Activated T-cell treated with anti-CD3 and anti-CD28 coated beads, Interleukin-2, amount 50 U/mL, for 4 hours (primary cell): ENCODE results near the gene FNDC3B. TPM values are rescaled to one million over a fixed set of nuclear protein-coding genes. Genes with fewer than 3 reads are reported as not detected.

Experiments used
- ATAC-seq, 2 donors: fragments of 200-7000 bp; cut with Tn5 transposase; one replicate each; pipeline ENCODE4 v1.10.0; 2021
- DNase-seq: peaks from one replicate; pipeline ENCODE4 v3.0.0-alpha.2; 2020
- H3K27me3 Mint-ChIP-seq: one replicate; pipeline ENCODE4 v1.8.0; 2021; ENCODE audit warnings: low read depth, mixed read lengths
- H3K36me3 Mint-ChIP-seq: one replicate; pipeline ENCODE4 v1.8.0; 2022; ENCODE audit warnings: mixed read lengths; ENCODE audit not compliant: insufficient read depth
- H3K4me1 Mint-ChIP-seq: one replicate; pipeline ENCODE4 v1.8.0; 2021; ENCODE audit warnings: low read depth, mixed read lengths
- H3K4me3 Mint-ChIP-seq: one replicate; pipeline ENCODE4 v1.8.0; 2021; ENCODE audit warnings: mild to moderate bottlenecking, moderate library complexity, mixed read lengths
- H3K9me3 Mint-ChIP-seq: one replicate; pipeline ENCODE4 v1.8.0; 2021; ENCODE audit warnings: mixed read lengths
- total RNA-seq, 3 donors: library from RNA; stranded (reverse); gene quantifications; one replicate each; pipeline ENCODE4 v1.2.1, GENCODE V29; 2021

FNDC3B gene
- total RNA-seq, 3 donors from 2014 or later = 20.3 to 23.9 (median 21.2) TPM

DNA sequence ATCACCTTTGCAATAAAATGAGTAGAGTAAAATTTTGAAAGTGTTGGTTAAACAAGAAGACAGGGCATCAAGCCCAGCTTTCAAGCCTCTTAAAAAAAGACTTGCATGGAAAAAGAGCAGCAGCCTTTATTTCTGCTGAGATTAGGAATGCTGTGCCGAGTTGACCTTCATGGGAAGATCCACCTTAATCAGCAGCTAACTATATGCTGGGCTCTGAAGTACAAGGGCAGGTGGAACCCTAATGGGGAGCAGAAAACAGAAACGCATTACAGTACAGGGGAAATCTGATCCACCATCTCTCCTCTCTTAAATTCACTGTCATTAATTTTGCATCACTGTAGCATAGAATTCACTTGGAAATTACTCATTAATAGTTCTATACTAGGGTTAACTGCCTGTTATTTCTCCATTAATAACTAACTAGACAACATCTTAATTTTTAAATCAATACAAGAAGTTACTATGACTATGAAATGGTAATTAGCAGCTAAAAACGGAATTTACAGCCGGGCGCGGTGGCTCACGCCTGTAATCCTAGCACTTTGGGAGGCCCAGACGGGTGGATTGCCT lies 275.3 kb downstream of the FNDC3B start:
- ATAC-seq = no peak

DNA sequence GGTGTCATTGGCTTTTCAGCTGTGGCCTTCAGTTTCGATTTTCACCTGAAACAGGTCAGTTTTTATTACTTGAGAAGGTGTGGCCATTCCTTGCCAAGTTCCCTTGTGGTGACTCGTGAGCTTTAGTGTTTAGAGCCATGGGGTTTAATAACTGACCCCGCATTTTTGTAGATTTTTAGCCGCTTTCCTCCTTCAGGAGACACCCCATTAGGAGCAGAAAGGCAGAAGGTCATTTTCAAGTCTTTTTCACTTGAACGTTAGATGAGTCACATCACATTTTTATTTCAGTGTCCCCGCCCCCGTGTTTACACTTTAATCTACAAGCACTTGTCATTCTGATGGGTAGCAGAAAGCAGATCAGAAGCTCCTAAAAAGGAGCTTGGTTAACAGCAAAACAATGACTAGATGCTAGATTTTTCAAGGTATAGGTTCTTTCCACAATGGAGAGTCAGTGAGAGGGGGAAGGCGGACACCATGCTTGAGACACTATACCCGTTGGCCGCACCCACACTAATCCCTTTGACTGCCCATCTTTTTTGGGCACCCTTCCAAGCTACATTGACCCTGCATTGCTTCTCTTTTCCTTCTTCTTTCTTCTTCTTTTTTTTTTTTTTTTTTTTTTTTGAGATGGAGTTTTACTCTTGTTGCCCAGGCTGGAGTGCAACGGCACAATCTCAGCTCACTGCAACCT lies 276.2 kb downstream of the FNDC3B start:
- Mint-ChIP-seq H3K36me3 (peaks cover 35% of the 10 kb centered on the region), H3K4me3 (no peak overlapping the region), H3K9me3 (no peaks in the 10 kb centered on the region), H3K4me1 (peaks cover 4% of the 10 kb centered on the region), H3K27me3 (no peaks in the 10 kb centered on the region)
- DNase-seq (no peak), ATAC-seq (no peak)

More for the DNA sequence above, 275.3 kb downstream of the FNDC3B start:
- no peaks in the 10 kb centered on the region for H3K9me3 Mint-ChIP-seq
- H3K27me3 Mint-ChIP-seq = no peaks in the 10 kb centered on the region
- no peak overlapping the region for H3K4me3 Mint-ChIP-seq
- no peak for DNase-seq
- H3K4me1 Mint-ChIP-seq = peaks cover 4% of the 10 kb centered on the region
- peaks cover 40% of the 10 kb centered on the region for H3K36me3 Mint-ChIP-seq

DNA sequence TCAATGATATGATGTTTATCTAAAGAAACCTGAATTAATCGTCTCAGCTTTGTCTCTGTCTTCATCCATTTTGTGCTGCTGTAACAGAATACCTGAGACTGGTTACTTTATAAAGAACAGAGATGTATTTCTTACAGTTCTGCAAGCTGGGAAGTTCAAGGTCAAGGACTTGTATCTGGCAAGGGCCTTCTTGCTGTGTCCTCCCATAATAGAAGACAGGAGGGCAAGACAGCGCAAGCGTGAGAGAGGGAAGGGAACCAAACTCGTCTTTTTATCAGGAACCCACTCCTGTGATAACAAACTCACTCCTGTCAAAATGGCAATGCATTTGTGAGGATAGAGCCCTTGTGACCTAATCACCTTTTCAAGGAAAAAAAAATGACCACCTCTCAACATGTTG lies 277.4 kb downstream of the FNDC3B start:
- ATAC-seq (no peak), DNase-seq (no peak)
- Mint-ChIP-seq H3K27me3 (no peaks in the 10 kb centered on the region), H3K36me3 (peaks cover 28% of the 10 kb centered on the region), H3K9me3 (no peaks in the 10 kb centered on the region), H3K4me3 (no peak overlapping the region), H3K4me1 (peaks cover 4% of the 10 kb centered on the region)

DNA sequence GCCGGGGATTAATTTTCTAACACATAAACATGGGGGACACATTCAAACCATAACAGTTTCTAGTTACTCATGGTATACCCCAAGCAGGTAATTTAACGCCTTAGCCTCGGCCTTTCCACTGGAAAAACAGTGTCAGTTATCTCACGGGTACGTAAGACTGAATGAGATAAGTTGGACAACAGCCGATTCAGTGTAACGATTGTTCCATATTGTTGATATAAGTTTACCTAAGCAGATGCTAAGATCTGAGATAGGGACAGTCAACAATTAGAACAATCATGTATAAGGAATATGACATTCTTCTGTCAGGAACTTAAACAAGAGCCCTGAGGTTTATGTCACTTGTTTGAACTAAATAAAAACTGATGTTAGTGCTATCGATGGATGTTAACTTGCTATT lies 278.1 kb downstream of the FNDC3B start:
- H3K36me3 Mint-ChIP-seq = peaks cover 23% of the 10 kb centered on the region
- no peaks in the 10 kb centered on the region for H3K27me3 Mint-ChIP-seq
- no peaks in the 10 kb centered on the region for H3K9me3 Mint-ChIP-seq
- no peak overlapping the region for H3K4me3 Mint-ChIP-seq
- ATAC-seq = no peak
- no peak for DNase-seq
- peaks cover 4% of the 10 kb centered on the region for H3K4me1 Mint-ChIP-seq

DNA sequence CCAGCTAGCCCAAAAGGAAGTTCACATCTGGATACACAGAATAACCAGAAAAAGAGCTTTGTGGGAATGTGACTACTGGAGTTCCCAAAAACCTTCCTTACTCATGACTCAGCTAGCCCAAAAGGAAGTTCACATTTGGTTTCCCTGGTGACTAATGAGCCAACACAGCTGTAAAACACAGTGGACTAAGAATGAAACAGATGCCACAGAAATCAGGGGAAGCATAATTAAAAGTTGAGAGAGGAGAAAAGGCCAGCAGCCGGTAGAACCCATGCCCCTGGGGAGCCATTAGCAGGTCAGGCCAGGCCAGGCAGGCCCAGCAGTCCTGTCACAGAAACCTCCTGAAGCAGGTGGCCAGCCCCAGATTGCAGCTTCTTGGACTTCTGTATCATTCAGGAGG lies 278.6 kb downstream of the FNDC3B start:
- no peaks in the 10 kb centered on the region for H3K9me3 Mint-ChIP-seq
- H3K4me1 Mint-ChIP-seq = peaks cover 4% of the 10 kb centered on the region
- DNase-seq (no peak), ATAC-seq (no peak)
- H3K36me3 Mint-ChIP-seq = peaks cover 18% of the 10 kb centered on the region
- no peaks in the 10 kb centered on the region for H3K27me3 Mint-ChIP-seq
- H3K4me3 Mint-ChIP-seq = no peak overlapping the region

DNA sequence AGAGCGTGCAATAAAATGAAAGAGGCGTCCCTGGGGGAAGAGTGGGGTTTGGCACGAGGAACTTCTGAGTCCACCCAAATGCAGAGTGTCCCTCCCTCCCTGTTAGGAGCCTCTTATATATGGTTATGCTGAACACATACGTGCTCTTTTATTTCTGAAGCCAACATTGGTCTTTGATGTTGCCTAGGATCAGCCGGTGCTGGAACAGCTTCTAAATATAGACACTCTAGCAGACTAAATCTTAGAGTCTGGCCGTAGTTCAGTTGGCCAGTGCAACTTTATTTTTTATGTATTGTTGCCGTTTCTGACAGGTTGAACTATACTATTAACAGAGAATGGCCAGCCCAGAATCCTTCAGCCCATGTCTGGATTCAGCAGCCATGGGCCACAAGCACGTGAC lies 280.2 kb downstream of the FNDC3B start:
- ATAC-seq (no peak), DNase-seq (no peak)
- Mint-ChIP-seq H3K4me3 (no peak overlapping the region), H3K36me3 (peaks cover 19% of the 10 kb centered on the region), H3K4me1 (peaks cover 6% of the 10 kb centered on the region), H3K9me3 (no peaks in the 10 kb centered on the region), H3K27me3 (no peaks in the 10 kb centered on the region)

DNA sequence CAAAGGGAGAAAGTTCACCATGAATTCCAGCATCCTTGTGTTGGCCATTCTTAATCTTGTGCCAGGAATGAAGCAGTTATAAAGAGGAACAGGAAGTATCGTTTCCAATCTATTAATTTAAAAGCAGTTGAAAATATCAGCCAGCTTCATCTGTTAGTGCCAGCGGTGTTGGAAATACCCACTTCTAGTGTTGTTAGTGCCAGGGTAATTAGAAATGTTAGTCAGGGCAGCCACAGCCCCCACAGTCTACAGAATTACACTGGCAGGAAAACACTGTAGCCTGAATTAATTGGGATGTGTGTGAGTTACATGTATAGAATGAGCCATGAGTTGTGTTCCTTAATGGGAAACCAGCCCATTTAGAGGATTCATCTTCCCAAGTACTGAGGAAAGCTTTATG lies 281.1 kb downstream of the FNDC3B start:
- Mint-ChIP-seq H3K36me3 (peaks cover 21% of the 10 kb centered on the region), H3K27me3 (no peaks in the 10 kb centered on the region), H3K4me1 (peaks cover 6% of the 10 kb centered on the region), H3K4me3 (no peak overlapping the region), H3K9me3 (no peaks in the 10 kb centered on the region)
- no peak for DNase-seq
- no peak for ATAC-seq

DNA sequence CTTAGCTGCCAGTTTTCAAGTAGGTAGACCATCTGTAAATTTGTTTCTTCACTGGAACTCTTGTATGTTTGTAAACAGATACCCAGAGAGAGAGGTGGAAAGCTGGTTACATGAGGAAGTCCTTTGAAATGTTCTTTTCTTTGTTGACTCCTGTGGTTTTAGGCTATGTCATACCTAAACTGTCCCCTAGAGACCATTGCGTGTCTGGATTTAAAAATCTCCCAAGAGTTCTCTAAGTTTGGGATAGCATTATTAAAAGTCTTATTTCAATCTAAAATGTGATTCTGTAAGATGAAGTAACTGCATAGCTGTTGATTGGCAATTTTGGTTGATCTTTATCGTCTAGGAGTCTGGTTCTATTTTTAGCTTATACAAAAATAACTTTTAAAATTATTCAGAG lies 281.7 kb downstream of the FNDC3B start:
- Mint-ChIP-seq H3K36me3 (peaks cover 23% of the 10 kb centered on the region), H3K9me3 (no peaks in the 10 kb centered on the region)
- no peak for ATAC-seq

DNA sequence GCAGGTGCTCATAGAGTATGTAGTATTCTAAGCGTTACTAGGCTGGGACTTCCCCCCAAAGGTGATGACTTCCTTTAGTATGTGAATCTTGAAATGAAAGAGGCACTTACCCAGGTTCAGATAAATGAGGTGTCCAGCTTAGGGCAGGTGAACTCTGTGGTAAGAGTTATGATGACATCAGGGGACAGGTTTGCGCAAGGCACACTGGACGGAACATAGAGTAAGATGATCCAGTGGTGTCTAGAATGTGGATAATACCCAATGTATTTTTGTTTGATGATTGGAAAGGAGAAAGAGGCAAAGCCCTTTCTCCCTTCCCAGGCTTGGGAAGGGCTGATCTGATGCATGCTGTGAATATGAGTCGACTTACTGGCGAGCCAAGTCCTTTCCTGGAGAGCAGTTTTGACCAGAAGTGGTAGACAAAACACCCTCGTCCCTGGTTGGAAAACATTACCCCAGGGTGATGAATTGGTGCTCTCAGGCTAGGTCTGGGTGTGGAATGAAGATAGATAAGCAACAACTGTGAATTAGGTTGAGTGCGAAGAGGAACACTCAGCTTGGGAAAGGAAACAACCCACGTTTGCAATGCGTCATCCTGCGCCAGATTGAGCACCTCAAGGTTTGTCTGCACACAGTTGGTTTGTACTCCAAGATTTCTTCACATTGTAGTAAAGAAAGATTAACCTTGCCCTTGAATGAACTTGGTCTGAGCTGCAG lies 284.7 kb downstream of the FNDC3B start:
- H3K4me1 Mint-ChIP-seq = peaks cover 2% of the 10 kb centered on the region
- H3K9me3 Mint-ChIP-seq = no peaks in the 10 kb centered on the region
- DNase-seq (no peak), ATAC-seq (peak in 1 of 2 donors; percentile 28)
- H3K36me3 Mint-ChIP-seq = peaks cover 21% of the 10 kb centered on the region
- H3K4me3 Mint-ChIP-seq = no peak overlapping the region
- H3K27me3 Mint-ChIP-seq = no peaks in the 10 kb centered on the region

More for the DNA sequence above, 281.7 kb downstream of the FNDC3B start:
- Mint-ChIP-seq H3K4me1 (peaks cover 6% of the 10 kb centered on the region), H3K4me3 (no peak overlapping the region), H3K27me3 (no peaks in the 10 kb centered on the region)
- no peak for DNase-seq

DNA sequence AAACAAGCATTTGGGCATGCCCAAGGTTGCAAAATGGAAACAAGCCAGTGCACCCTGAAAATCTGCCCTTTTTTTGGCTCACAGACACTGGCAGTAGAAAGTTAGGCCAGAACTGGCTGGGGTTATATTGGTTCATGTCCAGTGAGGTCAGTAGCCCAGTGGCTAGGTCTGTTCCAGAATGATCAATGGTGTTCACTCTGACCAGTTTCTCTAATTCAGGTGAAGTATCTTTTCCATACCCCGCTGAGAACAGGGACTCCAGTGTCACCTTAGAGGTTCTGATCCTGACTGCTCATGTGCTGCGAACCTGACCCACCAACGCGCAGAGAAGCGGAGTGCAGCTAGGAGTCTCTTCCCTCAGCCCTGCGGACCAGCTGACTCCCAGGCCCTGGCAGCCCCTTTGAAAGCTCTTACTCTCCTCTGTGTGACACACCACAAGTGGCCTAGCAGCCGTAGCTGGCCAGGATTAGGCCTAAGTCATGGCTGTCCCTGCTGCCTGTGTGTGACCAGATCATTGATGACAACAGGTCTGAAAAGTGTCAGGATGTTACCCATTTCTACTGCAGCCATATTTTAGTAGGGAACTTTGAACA lies 285.3 kb downstream of the FNDC3B start:
- Mint-ChIP-seq H3K9me3 (no peaks in the 10 kb centered on the region), H3K4me3 (no peak overlapping the region), H3K4me1 (peaks cover 2% of the 10 kb centered on the region), H3K36me3 (peaks cover 17% of the 10 kb centered on the region), H3K27me3 (no peaks in the 10 kb centered on the region)
- ATAC-seq = no peak
- DNase-seq = no peak

DNA sequence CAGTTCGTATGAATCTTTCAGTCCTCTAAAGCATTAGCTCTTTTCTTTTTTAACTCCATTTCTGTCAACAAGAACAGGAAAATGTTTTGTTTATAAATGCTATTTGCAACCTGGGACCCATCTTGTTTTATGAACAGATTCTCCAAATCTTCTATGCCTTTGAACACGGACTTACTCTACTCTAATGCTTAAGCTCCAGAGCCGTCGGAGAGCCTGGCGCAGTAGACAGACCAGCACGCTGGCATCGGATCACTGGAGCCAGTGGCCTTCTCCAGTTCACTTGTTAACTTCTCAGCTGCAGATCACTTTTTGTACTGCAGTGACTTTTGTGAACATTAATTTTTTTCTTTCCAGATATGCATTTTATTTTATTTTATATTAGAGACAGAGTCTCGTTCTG lies 286.1 kb downstream of the FNDC3B start:
- no peaks in the 10 kb centered on the region for H3K9me3 Mint-ChIP-seq

DNA sequence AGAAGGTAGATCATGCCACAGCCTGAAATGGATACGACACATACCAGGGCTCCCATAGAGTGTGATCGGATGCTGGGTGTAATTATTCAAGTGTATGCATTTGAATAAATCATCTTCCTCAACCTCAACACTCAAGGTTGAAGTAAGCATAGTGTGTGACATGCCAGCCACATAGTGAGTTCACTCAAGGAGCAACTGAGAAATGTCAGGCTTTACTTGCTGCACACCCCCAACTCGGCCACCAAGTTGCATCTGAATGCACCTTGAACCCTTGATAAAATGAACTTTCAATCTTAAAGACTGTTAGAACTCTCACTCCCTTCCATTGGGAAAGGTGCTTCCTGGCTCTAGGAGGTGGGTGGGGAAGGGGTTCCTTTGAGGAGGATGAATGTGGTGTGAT lies 287.6 kb downstream of the FNDC3B start:
- H3K9me3 Mint-ChIP-seq = no peaks in the 10 kb centered on the region
- peaks cover 20% of the 10 kb centered on the region for H3K36me3 Mint-ChIP-seq
- no peaks in the 10 kb centered on the region for H3K27me3 Mint-ChIP-seq
- peaks cover 2% of the 10 kb centered on the region for H3K4me1 Mint-ChIP-seq
- no peak for ATAC-seq
- DNase-seq = no peak
- H3K4me3 Mint-ChIP-seq = no peak overlapping the region

More for the DNA sequence above, 286.1 kb downstream of the FNDC3B start:
- H3K4me3 Mint-ChIP-seq = no peak overlapping the region
- no peaks in the 10 kb centered on the region for H3K27me3 Mint-ChIP-seq
- H3K4me1 Mint-ChIP-seq = peaks cover 2% of the 10 kb centered on the region
- ATAC-seq (no peak), DNase-seq (no peak)
- H3K36me3 Mint-ChIP-seq = peaks cover 15% of the 10 kb centered on the region

DNA sequence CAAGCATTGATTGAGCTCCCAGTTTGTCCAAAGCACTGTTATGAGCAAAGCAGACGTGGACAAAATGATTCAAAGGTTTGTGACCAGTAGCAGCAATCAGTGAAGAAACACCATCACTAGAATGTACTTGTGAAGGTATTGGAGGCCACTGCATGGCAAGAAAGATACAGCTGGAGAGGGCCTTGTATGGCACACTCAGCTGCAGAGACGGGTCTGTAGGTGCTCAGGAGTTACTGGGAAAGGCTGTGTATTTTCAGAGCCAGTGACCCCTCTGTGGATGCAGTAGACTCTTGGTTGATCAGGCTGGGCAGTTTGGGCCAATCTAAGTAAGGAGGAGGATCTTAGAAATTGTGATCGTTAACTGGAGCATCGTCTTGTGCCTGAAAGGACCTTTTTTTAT lies 288.9 kb downstream of the FNDC3B start:
- ATAC-seq (no peak), DNase-seq (no peak)
- Mint-ChIP-seq H3K27me3 (no peaks in the 10 kb centered on the region), H3K4me3 (no peak overlapping the region), H3K9me3 (no peaks in the 10 kb centered on the region), H3K36me3 (peaks cover 20% of the 10 kb centered on the region), H3K4me1 (peaks cover 5% of the 10 kb centered on the region)

DNA sequence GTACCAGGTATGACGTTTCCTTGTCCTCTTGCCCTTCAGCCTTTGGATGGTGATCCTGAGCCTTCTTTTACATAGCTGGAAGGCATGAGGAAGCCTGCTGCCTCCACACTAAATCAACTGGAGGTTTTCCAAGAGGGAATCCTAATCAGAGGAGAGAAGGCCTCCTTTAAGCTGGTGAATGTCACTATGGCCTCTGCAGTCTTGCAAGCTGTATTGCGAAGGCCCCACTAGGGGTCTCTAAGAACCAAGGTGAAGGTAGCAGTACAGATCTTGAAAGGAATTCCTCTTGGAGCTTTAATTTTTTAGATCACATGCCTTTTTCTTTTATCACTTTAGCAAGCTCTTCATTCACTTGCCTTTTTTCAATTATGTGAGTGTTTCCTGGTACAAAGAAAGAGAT lies 289.7 kb downstream of the FNDC3B start:
- H3K4me1 Mint-ChIP-seq = peaks cover 4% of the 10 kb centered on the region
- peaks cover 20% of the 10 kb centered on the region for H3K36me3 Mint-ChIP-seq
- H3K4me3 Mint-ChIP-seq = no peak overlapping the region
- DNase-seq (no peak), ATAC-seq (no peak)
- H3K9me3 Mint-ChIP-seq = no peaks in the 10 kb centered on the region
- H3K27me3 Mint-ChIP-seq = no peaks in the 10 kb centered on the region
